Kidney (tissue), 14 donors: ENCODE results near the gene ZNF865. TPM values are rescaled to one million over a fixed set of nuclear protein-coding genes. Genes with fewer than 3 reads are reported as not detected.
A peak's percentile ranks its signal among the peaks of the same experiment; 100 is the strongest.

Source experiments
- DNase-seq, 5 donors: peaks; one replicate each; pipeline ENCODE4 v3.0.0-alpha.2; 2013 to 2020
- FAIRE-seq: peaks from 2 replicates; lab custom pipeline; 2012; peaks lifted over from hg19 to GRCh38; lab: Jason Lieb, UNC
- H3K27ac ChIP-seq, 2 donors: one replicate each; pipeline ENCODE4 v1.7.0; 2013; ENCODE audit warnings: low read depth in 2 of 2, low read length in 2 of 2, inconsistent platforms in 1 of 2
- H3K27me3 ChIP-seq: one replicate; pipeline ENCODE4 v1.7.1; 2013; ENCODE audit warnings: low read length, inconsistent platforms; ENCODE audit not compliant: control insufficient read depth, insufficient read depth
- H3K36me3 ChIP-seq, 3 donors: one replicate each; pipeline versions ENCODE4 v1.7.0 to v1.7.1; 2013; ENCODE audit warnings: low read length in 3 of 3, control low read depth in 1 of 3, inconsistent platforms in 1 of 3; ENCODE audit not compliant: insufficient read depth in 3 of 3, control insufficient read depth in 2 of 3
- H3K4me1 ChIP-seq, 3 donors: one replicate each; pipeline versions ENCODE4 v1.7.0 to v1.7.1; 2013; ENCODE audit warnings: low read length in 3 of 3, inconsistent platforms in 1 of 3, low read depth in 1 of 3; ENCODE audit not compliant: control insufficient read depth in 2 of 3, insufficient read depth in 2 of 3
- H3K4me3 ChIP-seq, 3 donors: one replicate each; pipeline versions ENCODE4 v1.7.0 to v1.8.1; 2013; ENCODE audit warnings: low read length in 3 of 3, control low read depth in 1 of 3, inconsistent platforms in 1 of 3
- H3K9ac ChIP-seq, 3 donors: one replicate each; pipeline versions ENCODE4 v1.7.0 to v1.7.1; 2013; ENCODE audit warnings: low read length in 3 of 3, control low read depth in 1 of 3, inconsistent platforms in 1 of 3
- H3K9me3 ChIP-seq, 3 donors: one replicate each; pipeline versions ENCODE4 v1.7.0 to v1.7.1; 2013; ENCODE audit warnings: low read length in 3 of 3, control low read depth in 1 of 3, inconsistent platforms in 1 of 3; ENCODE audit not compliant: control insufficient read depth in 2 of 3, insufficient read depth in 1 of 3
- CTCF ChIP-seq: IDR thresholded peaks from 3 replicates; pipeline ENCODE4 v1.5.1; 2012; ENCODE audit warnings: mild to moderate bottlenecking, moderate library complexity, borderline replicate concordance; ENCODE audit not compliant: insufficient read depth; ENCODE audit errors: extremely low read depth
- intact Hi-C: fragments of 100-400 bp; cut with DNase I; formaldehyde crosslinking; loops from one replicate; pipeline ENCODE4 v1.11.1; 2022
- polyA plus RNA-seq: library from polyadenylated mRNA; stranded (reverse); fragments of 350-450 nt; fragmentation: Illumina TruSeq; extraction: RNeasy Lipid Tissue Mini Kit (QIAGEN cat#74804); gene quantifications from one replicate; pipeline ENCODE4 v1.2.3, GENCODE V29; 2014; ENCODE audit warnings: low read depth, low replicate concordance; ENCODE audit not compliant: insufficient read depth
- total RNA-seq: library from RNA; stranded (reverse); fragmentation: NEBNext Ultra II Directional; extraction: Animal tissue kit (Norgen Biotek cat#: 25700); gene quantifications from one replicate; pipeline ENCODE4 v1.2.1, GENCODE V29; 2021
- donor health status: control.
- donor health status: control.
- donor health status: control.
- donor health status: control.
- donor health status: control.
- donor health status: DM: yes; HTN: yes; CAD: no.
- donor health status: Normal renal cell carcinoma (clear cell type).

The ZNF865 gene
- total and polyA plus RNA-seq, 2 donors from 2014 or later, result 5.8 to 17.4 TPM

- intact Hi-C loops, result no loop called here
- H3K27me3 ChIP-seq, result no peaks in the 10 kb centered on the region
- H3K4me1 ChIP-seq, result peaks cover 8 to 37% (median 10%) of the 10 kb centered on the region in 3 donors
- FAIRE-seq (peak; percentile 73), DNase-seq (peak; percentile 99 to 100 (median 100))
- H3K27ac ChIP-seq, result peak overlapping the region; percentile 99
- H3K4me3 ChIP-seq, result peak overlapping the region; percentile 95 to 97 (median 96)
- peak overlapping the region; percentile 83 to 96 (median 84) for H3K9ac ChIP-seq
- peak; percentile 100 for TF ChIP-seq CTCF
- H3K36me3 ChIP-seq, result no peaks in the 10 kb centered on the region
- no peaks in the 10 kb centered on the region for H3K9me3 ChIP-seq
These were observed 48.3 kb downstream of the ZNF865 start for GRCh38 chr19:55653651-55654322.

GRCh38 chr19:55654323-55654867 is 48.9 kb downstream of the ZNF865 start:
- TF ChIP-seq CTCF, result no peak
- Histone ChIP-seq H3K27ac (peak overlapping the region; percentile 99), H3K9ac (peak overlapping the region; percentile 96 to 98 (median 97)), H3K4me1 (peaks cover 8 to 31% (median 10%) of the 10 kb centered on the region in 3 donors), H3K27me3 (no peaks in the 10 kb centered on the region), H3K4me3 (peak overlapping the region; percentile 95 to 97 (median 96)), H3K36me3 (no peaks in the 10 kb centered on the region), H3K9me3 (no peaks in the 10 kb centered on the region)
- intact Hi-C loops, result no loop called here
- FAIRE-seq (peak; percentile 95), DNase-seq (peak; percentile 100)

- no peaks in the 10 kb centered on the region for H3K36me3 ChIP-seq
- H3K27me3 ChIP-seq, result no peaks in the 10 kb centered on the region
- H3K9ac ChIP-seq, result peak within 1 kb of the TSS; percentile 96 to 98 (median 97)
- FAIRE-seq (no peak), DNase-seq (peak; percentile 97 to 99 (median 98))
- H3K4me3 ChIP-seq, result peak within 1 kb of the TSS; percentile 95 to 97 (median 96)
- intact Hi-C loops, result no loop called here
- no peak for TF ChIP-seq CTCF
- no peaks in the 10 kb centered on the region for H3K9me3 ChIP-seq
- H3K27ac ChIP-seq, result peak within 1 kb of the TSS; percentile 99
- peaks cover 8 to 29% (median 10%) of the 10 kb centered on the region in 3 donors for H3K4me1 ChIP-seq
These were observed 49.6 kb downstream of the ZNF865 start, which contains the start of gene U2AF2 for GRCh38 chr19:55654868-55655647. U2AF2 (plus strand) TSS chr19:55655035; CDS start chr19:55655105, 70 bp downstream.
